Vagina (tissue), 2 donors: ENCODE data around the gene BICC1.

ENCODE experiments used
- POLR2A ChIP-seq, 2 donors: fragments of 450-650 bp; IDR thresholded peaks; one replicate each; pipeline ENCODE4 v1.6.1; 2017; ENCODE audit warnings: antibody characterized with exemption in 2 of 2, mild to moderate bottlenecking in 2 of 2, moderate library complexity in 2 of 2
- POLR2AphosphoS5 ChIP-seq, 2 donors: sonication (generic); formaldehyde crosslinking; IDR thresholded peaks; one replicate each; pipeline ENCODE4 v1.9.0; 2017; ENCODE audit warnings: antibody characterized with exemption in 2 of 2, mild to moderate bottlenecking in 2 of 2, low read depth in 1 of 2; ENCODE audit not compliant: insufficient read depth in 1 of 2
- TF ChIP-seq, protein P1 (sequence below), 3 experiments: fragments of 450-650 bp in 2 of 3; fragments of 200-600 bp in 1 of 3; sonication (generic) in 1 of 3; IDR thresholded peaks; one replicate each; pipeline ENCODE4 v1.5.1; 2017 to 2019; ENCODE audit warnings: antibody characterized with exemption in 3 of 3, mild to moderate bottlenecking in 2 of 3, moderate library complexity in 2 of 3

- TF ChIP-seq, protein P1, sequence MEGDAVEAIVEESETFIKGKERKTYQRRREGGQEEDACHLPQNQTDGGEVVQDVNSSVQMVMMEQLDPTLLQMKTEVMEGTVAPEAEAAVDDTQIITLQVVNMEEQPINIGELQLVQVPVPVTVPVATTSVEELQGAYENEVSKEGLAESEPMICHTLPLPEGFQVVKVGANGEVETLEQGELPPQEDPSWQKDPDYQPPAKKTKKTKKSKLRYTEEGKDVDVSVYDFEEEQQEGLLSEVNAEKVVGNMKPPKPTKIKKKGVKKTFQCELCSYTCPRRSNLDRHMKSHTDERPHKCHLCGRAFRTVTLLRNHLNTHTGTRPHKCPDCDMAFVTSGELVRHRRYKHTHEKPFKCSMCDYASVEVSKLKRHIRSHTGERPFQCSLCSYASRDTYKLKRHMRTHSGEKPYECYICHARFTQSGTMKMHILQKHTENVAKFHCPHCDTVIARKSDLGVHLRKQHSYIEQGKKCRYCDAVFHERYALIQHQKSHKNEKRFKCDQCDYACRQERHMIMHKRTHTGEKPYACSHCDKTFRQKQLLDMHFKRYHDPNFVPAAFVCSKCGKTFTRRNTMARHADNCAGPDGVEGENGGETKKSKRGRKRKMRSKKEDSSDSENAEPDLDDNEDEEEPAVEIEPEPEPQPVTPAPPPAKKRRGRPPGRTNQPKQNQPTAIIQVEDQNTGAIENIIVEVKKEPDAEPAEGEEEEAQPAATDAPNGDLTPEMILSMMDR (IDR thresholded peaks at IDR 0.05), result no peak
- TF ChIP-seq POLR2AphosphoS5 (IDR thresholded peaks at IDR 0.05; ENCODE audit: insufficient read depth in 1 of 2, low read depth in 1 of 2) (no peak), POLR2A (IDR thresholded peaks at IDR 0.05) (no peak)
Measured at GRCh38 chr10:58856508-58857240, 344.0 kb downstream of the BICC1 start.
